GM21825 (cell line): ENCODE results near the gene CFHR4.
"Not testable (repeated sequence)": the region's sequence is repeated elsewhere in the genome, so short reads cannot be mapped to it uniquely, and the experiment has no call there.

Experiments
- ATAC-seq: cut with Tn5 transposase; IDR thresholded peaks from one replicate; pipeline ENCODE4 v1.9.1; 2021; ENCODE audit warnings: mild to moderate bottlenecking, moderate library complexity; ENCODE audit not compliant: unreplicated experiment

Gene CFHR4

GRCh38 chr1:196933531-196934189, 45.8 kb downstream of the CFHR4 start:
- no peak for ATAC-seq

GRCh38 chr1:196941474-196941873, 53.6 kb downstream of the CFHR4 start:
- not testable (repeated sequence) for ATAC-seq

- ATAC-seq = not testable (repeated sequence)
These were observed 55.7 kb downstream of the CFHR4 start, which contains the start of gene CFHR2 for GRCh38 chr1:196943568-196943967. Gene CFHR2, plus strand, starts transcription at chr1:196943738. Its CDS starts 143 bp downstream, at chr1:196943881.

GRCh38 chr1:196951711-196952394, 64.0 kb downstream of the CFHR4 start:
- ATAC-seq = peak; percentile 86

- no peak for ATAC-seq
These were observed 66.9 kb downstream of the CFHR4 start for GRCh38 chr1:196954778-196955177.

- no peak for ATAC-seq
These were observed 68.1 kb downstream of the CFHR4 start for GRCh38 chr1:196955926-196956325.

- ATAC-seq = no peak
These were observed 73.0 kb downstream of the CFHR4 start for GRCh38 chr1:196960854-196961253.
